ENCODE data around the gene LHFPL2.
A peak's percentile ranks its signal among the peaks of the same experiment; 100 is the strongest.

Gene LHFPL2

GRCh38 chr5:78588507-78588906 is 60.1 kb downstream of the LHFPL2 start:
- H2AFZ ChIP-seq (ENCODE audit: low read length, unreplicated experiment), result no peak overlapping the region
- H3K79me2 ChIP-seq (ENCODE audit: control insufficient read depth, insufficient read depth, low read length, unreplicated experiment), result peaks cover 23% of the 10 kb centered on the region
- peaks cover 65% of the 10 kb centered on the region for H3K4me1 ChIP-seq (ENCODE audit: control insufficient read depth, insufficient read depth, low read length, unreplicated experiment)

GRCh38 chr5:78587775-78588291 is 60.7 kb downstream of the LHFPL2 start:
- Histone ChIP-seq H3K36me3 (ENCODE audit: insufficient read depth, low read length) (no peaks in the 10 kb centered on the region), H3K27me3 (ENCODE audit: insufficient read depth, low read length) (no peaks in the 10 kb centered on the region), H3K4me1 (ENCODE audit: control insufficient read depth, insufficient read depth, low read length, unreplicated experiment) (peaks cover 58% of the 10 kb centered on the region), H3K27ac (ENCODE audit: low read depth, low read length) (peak overlapping the region; percentile 84), H2AFZ (ENCODE audit: low read length, unreplicated experiment) (no peak overlapping the region), H3K79me2 (ENCODE audit: control insufficient read depth, insufficient read depth, low read length, unreplicated experiment) (peaks cover 16% of the 10 kb centered on the region), H3K4me3 (ENCODE audit: low read depth, low read length) (no peak overlapping the region)

More at GRCh38 chr5:78588507-78588906, 60.1 kb downstream of the LHFPL2 start:
- H3K4me3 ChIP-seq (ENCODE audit: low read depth, low read length), result no peak overlapping the region
- H3K27me3 ChIP-seq (ENCODE audit: insufficient read depth, low read length), result no peaks in the 10 kb centered on the region
- H3K36me3 ChIP-seq (ENCODE audit: insufficient read depth, low read length), result no peaks in the 10 kb centered on the region
- H3K27ac ChIP-seq (ENCODE audit: low read depth, low read length), result peak overlapping the region; percentile 84

GRCh38 chr5:78587081-78587774 is 61.3 kb downstream of the LHFPL2 start:
- peak overlapping the region; percentile 7; the same call in 1 of the 2 replicates for H3K4me3 ChIP-seq (ENCODE audit: low read depth, low read length)
- peaks cover 52% of the 10 kb centered on the region for H3K4me1 ChIP-seq (ENCODE audit: control insufficient read depth, insufficient read depth, low read length, unreplicated experiment)
- peaks cover 11% of the 10 kb centered on the region for H3K79me2 ChIP-seq (ENCODE audit: control insufficient read depth, insufficient read depth, low read length, unreplicated experiment)
- no peaks in the 10 kb centered on the region for H3K36me3 ChIP-seq (ENCODE audit: insufficient read depth, low read length)
- no peaks in the 10 kb centered on the region for H3K27me3 ChIP-seq (ENCODE audit: insufficient read depth, low read length)
- peak overlapping the region; percentile 84 for H3K27ac ChIP-seq (ENCODE audit: low read depth, low read length)
- H2AFZ ChIP-seq (ENCODE audit: low read length, unreplicated experiment), result no peak overlapping the region

GRCh38 chr5:78586251-78586650 is 62.3 kb downstream of the LHFPL2 start:
- no peaks in the 10 kb centered on the region for H3K27me3 ChIP-seq (ENCODE audit: insufficient read depth, low read length)
- H3K27ac ChIP-seq (ENCODE audit: low read depth, low read length), result peak overlapping the region; percentile 84
- H3K4me1 ChIP-seq (ENCODE audit: control insufficient read depth, insufficient read depth, low read length, unreplicated experiment), result peaks cover 43% of the 10 kb centered on the region
- H3K36me3 ChIP-seq (ENCODE audit: insufficient read depth, low read length), result no peaks in the 10 kb centered on the region
- peaks cover 5% of the 10 kb centered on the region for H3K79me2 ChIP-seq (ENCODE audit: control insufficient read depth, insufficient read depth, low read length, unreplicated experiment)
- H3K4me3 ChIP-seq (ENCODE audit: low read depth, low read length), result peak overlapping the region; percentile 7; the same call in 1 of the 2 replicates
- no peak overlapping the region for H2AFZ ChIP-seq (ENCODE audit: low read length, unreplicated experiment)

- Histone ChIP-seq H3K27ac (ENCODE audit: low read depth, low read length) (peak overlapping the region; percentile 76), H3K4me1 (ENCODE audit: control insufficient read depth, insufficient read depth, low read length, unreplicated experiment) (peaks cover 36% of the 10 kb centered on the region), H3K36me3 (ENCODE audit: insufficient read depth, low read length) (no peaks in the 10 kb centered on the region), H3K79me2 (ENCODE audit: control insufficient read depth, insufficient read depth, low read length, unreplicated experiment) (no peaks in the 10 kb centered on the region), H3K27me3 (ENCODE audit: insufficient read depth, low read length) (no peaks in the 10 kb centered on the region), H2AFZ (ENCODE audit: low read length, unreplicated experiment) (no peak overlapping the region), H3K4me3 (ENCODE audit: low read depth, low read length) (no peak overlapping the region)
Observed at GRCh38 chr5:78578015-78578414, 70.6 kb downstream of the LHFPL2 start.

- Histone ChIP-seq H3K4me1 (ENCODE audit: control insufficient read depth, insufficient read depth, low read length, unreplicated experiment) (peaks cover 36% of the 10 kb centered on the region), H3K27ac (ENCODE audit: low read depth, low read length) (peak overlapping the region; percentile 76)
Observed at GRCh38 chr5:78577071-78577807, 71.3 kb downstream of the LHFPL2 start.

GRCh38 chr5:78576376-78576775 is 72.2 kb downstream of the LHFPL2 start:
- H3K36me3 ChIP-seq (ENCODE audit: insufficient read depth, low read length), result no peaks in the 10 kb centered on the region
- H3K4me1 ChIP-seq (ENCODE audit: control insufficient read depth, insufficient read depth, low read length, unreplicated experiment), result peaks cover 36% of the 10 kb centered on the region
- no peaks in the 10 kb centered on the region for H3K27me3 ChIP-seq (ENCODE audit: insufficient read depth, low read length)
- H3K79me2 ChIP-seq (ENCODE audit: control insufficient read depth, insufficient read depth, low read length, unreplicated experiment), result peaks cover 7% of the 10 kb centered on the region
- H3K4me3 ChIP-seq (ENCODE audit: low read depth, low read length), result no peak overlapping the region
- no peak overlapping the region for H2AFZ ChIP-seq (ENCODE audit: low read length, unreplicated experiment)
- H3K27ac ChIP-seq (ENCODE audit: low read depth, low read length), result peak overlapping the region; percentile 76

More at GRCh38 chr5:78577071-78577807, 71.3 kb downstream of the LHFPL2 start:
- Histone ChIP-seq H3K79me2 (ENCODE audit: control insufficient read depth, insufficient read depth, low read length, unreplicated experiment) (no peaks in the 10 kb centered on the region), H3K27me3 (ENCODE audit: insufficient read depth, low read length) (no peaks in the 10 kb centered on the region), H3K4me3 (ENCODE audit: low read depth, low read length) (no peak overlapping the region), H3K36me3 (ENCODE audit: insufficient read depth, low read length) (no peaks in the 10 kb centered on the region), H2AFZ (ENCODE audit: low read length, unreplicated experiment) (no peak overlapping the region)

- Histone ChIP-seq H3K4me1 (ENCODE audit: control insufficient read depth, insufficient read depth, low read length, unreplicated experiment) (peaks cover 36% of the 10 kb centered on the region), H3K27ac (ENCODE audit: low read depth, low read length) (peak overlapping the region; percentile 31; the same call in 1 of the 2 replicates), H2AFZ (ENCODE audit: low read length, unreplicated experiment) (no peak overlapping the region), H3K36me3 (ENCODE audit: insufficient read depth, low read length) (no peaks in the 10 kb centered on the region), H3K79me2 (ENCODE audit: control insufficient read depth, insufficient read depth, low read length, unreplicated experiment) (peaks cover 11% of the 10 kb centered on the region), H3K27me3 (ENCODE audit: insufficient read depth, low read length) (no peaks in the 10 kb centered on the region), H3K4me3 (ENCODE audit: low read depth, low read length) (no peak overlapping the region)
Observed at GRCh38 chr5:78574731-78575161, 73.8 kb downstream of the LHFPL2 start.

- Histone ChIP-seq H3K4me1 (ENCODE audit: control insufficient read depth, insufficient read depth, low read length, unreplicated experiment) (peaks cover 41% of the 10 kb centered on the region), H2AFZ (ENCODE audit: low read length, unreplicated experiment) (no peak overlapping the region), H3K4me3 (ENCODE audit: low read depth, low read length) (no peak overlapping the region), H3K27me3 (ENCODE audit: insufficient read depth, low read length) (no peaks in the 10 kb centered on the region), H3K79me2 (ENCODE audit: control insufficient read depth, insufficient read depth, low read length, unreplicated experiment) (peaks cover 14% of the 10 kb centered on the region), H3K27ac (ENCODE audit: low read depth, low read length) (peak overlapping the region; percentile 31), H3K36me3 (ENCODE audit: insufficient read depth, low read length) (no peaks in the 10 kb centered on the region)
Observed at GRCh38 chr5:78574131-78574673, 74.4 kb downstream of the LHFPL2 start.

GRCh38 chr5:78573318-78573717 is 75.3 kb downstream of the LHFPL2 start:
- peak overlapping the region; percentile 31; the same call in 1 of the 2 replicates for H3K27ac ChIP-seq (ENCODE audit: low read depth, low read length)
- H3K4me1 ChIP-seq (ENCODE audit: control insufficient read depth, insufficient read depth, low read length, unreplicated experiment), result peaks cover 44% of the 10 kb centered on the region
- H3K79me2 ChIP-seq (ENCODE audit: control insufficient read depth, insufficient read depth, low read length, unreplicated experiment), result peaks cover 16% of the 10 kb centered on the region
- H3K4me3 ChIP-seq (ENCODE audit: low read depth, low read length), result no peak overlapping the region
- H3K27me3 ChIP-seq (ENCODE audit: insufficient read depth, low read length), result no peaks in the 10 kb centered on the region
- no peaks in the 10 kb centered on the region for H3K36me3 ChIP-seq (ENCODE audit: insufficient read depth, low read length)
- no peak overlapping the region for H2AFZ ChIP-seq (ENCODE audit: low read length, unreplicated experiment)
